ENCODE results near the gene SLC13A5. TPM values are rescaled to one million over a fixed set of nuclear protein-coding genes. Genes with fewer than 3 reads are reported as not detected.

The SLC13A5 gene
- total RNA-seq, 4 donors from 2014 or later, result 0.61 to 2.8 TPM; not detected in 2

DNA sequence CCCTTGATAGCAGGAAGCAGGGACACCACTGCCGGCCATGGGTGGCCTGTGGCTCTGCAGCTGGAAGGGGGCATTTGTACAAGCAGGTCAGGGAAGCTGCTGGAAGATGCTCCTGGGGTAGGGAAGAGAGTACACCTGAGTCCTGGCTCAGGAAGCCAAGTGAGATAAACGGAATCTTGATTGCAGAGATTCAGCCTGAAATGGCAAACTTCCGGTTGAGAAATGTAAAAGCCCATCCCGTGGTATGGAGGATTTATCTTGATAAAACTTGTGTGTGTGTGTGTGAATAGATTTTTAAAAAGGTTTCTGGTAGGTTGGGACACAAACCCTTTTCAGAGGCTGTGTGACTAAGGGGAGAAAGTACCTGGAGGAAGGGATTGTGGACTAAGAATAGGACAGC, 32.0 kb downstream of the SLC13A5 start:
- H3K4me3 ChIP-seq, result no peak overlapping the region
- no peaks in the 10 kb centered on the region for H3K9me3 ChIP-seq
- H3K36me3 ChIP-seq, result no peaks in the 10 kb centered on the region
- H3K27ac ChIP-seq, result no peak overlapping the region
- no peak for TF ChIP-seq POLR2A (IDR thresholded peaks at IDR 0.05)
- TF ChIP-seq, protein P1, sequence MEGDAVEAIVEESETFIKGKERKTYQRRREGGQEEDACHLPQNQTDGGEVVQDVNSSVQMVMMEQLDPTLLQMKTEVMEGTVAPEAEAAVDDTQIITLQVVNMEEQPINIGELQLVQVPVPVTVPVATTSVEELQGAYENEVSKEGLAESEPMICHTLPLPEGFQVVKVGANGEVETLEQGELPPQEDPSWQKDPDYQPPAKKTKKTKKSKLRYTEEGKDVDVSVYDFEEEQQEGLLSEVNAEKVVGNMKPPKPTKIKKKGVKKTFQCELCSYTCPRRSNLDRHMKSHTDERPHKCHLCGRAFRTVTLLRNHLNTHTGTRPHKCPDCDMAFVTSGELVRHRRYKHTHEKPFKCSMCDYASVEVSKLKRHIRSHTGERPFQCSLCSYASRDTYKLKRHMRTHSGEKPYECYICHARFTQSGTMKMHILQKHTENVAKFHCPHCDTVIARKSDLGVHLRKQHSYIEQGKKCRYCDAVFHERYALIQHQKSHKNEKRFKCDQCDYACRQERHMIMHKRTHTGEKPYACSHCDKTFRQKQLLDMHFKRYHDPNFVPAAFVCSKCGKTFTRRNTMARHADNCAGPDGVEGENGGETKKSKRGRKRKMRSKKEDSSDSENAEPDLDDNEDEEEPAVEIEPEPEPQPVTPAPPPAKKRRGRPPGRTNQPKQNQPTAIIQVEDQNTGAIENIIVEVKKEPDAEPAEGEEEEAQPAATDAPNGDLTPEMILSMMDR (IDR thresholded peaks at IDR 0.05), result no peak
- peaks cover 0 to 4% of the 10 kb centered on the region in 2 donors for H3K27me3 ChIP-seq
- no peaks in the 10 kb centered on the region for H3K4me1 ChIP-seq
- DNase-seq, result no peak
- intact Hi-C loops (cut with DNase I; ENCODE audit: low total_unique reads), result no loop called here

DNA sequence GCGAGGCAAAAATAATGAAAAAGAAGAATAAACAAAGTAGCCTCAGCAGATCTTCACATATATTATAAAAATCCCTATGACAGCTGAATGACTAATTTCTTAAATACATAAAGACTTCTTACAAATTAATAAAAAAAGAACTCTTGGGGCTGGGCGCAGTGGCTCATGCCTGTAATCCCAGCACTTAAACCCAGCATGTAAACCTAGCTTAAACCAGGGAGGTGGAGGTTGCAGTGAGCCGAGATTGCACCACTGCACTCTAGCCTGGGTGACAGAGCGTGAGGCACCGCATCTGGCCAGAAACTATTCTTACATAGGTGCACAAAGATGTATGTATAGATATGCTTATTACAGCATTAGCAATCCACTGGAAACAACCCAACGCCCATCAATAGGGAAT, 33.9 kb downstream of the SLC13A5 start:
- TF ChIP-seq, protein P1 (IDR thresholded peaks at IDR 0.05), result no peak
- TF ChIP-seq POLR2A (IDR thresholded peaks at IDR 0.05), result no peak
- Histone ChIP-seq H3K27me3 (peaks cover 0 to 4% of the 10 kb centered on the region in 2 donors), H3K4me3 (no peak overlapping the region), H3K27ac (no peak overlapping the region), H3K9me3 (no peaks in the 10 kb centered on the region), H3K36me3 (no peaks in the 10 kb centered on the region), H3K4me1 (no peaks in the 10 kb centered on the region)
- no peak for DNase-seq
- intact Hi-C loops (cut with DNase I; ENCODE audit: low total_unique reads), result no loop called here

DNA sequence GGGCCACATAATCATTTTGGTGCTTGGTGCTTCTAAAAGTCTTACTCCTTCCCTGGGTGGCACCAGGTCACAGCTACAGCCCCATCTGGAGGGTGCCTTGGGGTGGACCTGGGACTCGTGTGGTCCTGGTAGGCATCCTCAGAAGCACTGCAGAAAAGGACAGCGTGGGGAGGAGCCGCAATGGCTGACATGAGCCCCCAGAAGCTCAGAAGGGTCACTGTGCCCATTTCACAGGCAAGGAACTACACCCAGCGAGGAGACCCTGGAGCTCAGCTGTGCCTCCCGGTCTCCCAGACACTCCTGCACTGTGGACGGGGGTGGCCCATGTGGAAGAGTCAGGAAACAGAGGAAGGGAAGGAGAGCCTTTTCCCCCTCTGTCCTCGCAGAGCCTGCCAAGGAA, 35.2 kb downstream of the SLC13A5 start:
- TF ChIP-seq POLR2A (IDR thresholded peaks at IDR 0.05), result no peak
- Histone ChIP-seq H3K36me3 (no peaks in the 10 kb centered on the region), H3K27me3 (peaks cover 0 to 4% of the 10 kb centered on the region in 2 donors), H3K27ac (no peak overlapping the region), H3K9me3 (no peaks in the 10 kb centered on the region), H3K4me3 (no peak overlapping the region), H3K4me1 (no peaks in the 10 kb centered on the region)
- DNase-seq, result no peak
- intact Hi-C loops (cut with DNase I; ENCODE audit: low total_unique reads), result no loop called here

DNA sequence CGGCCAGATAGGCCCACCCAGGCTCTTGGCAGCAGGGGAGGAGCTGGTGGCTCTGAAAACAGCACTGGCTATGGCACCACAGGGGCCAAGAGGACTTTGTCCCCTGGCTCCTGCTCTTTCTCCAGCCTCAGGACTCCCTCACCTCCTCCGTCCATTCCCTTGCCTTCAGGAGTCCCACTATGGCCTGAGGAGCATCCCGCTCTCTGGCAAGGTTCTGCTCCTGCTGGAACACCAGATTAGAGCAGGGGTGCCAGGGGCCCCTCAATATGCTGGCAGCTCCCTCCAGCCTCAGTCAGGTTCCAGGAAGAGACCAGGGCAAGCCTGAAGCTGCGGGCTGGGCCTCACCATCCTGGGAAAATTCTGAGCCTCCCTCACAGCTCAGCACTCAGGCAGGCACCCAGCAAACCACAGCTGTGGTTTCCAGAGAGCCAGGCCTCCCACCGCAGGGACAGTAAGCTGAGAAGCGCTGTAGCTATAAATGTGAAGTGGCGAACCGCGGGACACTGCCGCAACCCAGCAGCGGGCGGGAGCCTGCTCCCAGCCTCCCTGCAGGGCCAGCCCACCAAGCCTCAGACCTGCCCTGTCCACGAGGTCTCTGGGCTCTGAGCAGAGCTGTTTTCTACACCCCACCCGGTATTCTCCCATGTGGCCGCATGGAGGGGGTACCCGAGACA, 35.9 kb downstream of the SLC13A5 start:
- H3K4me1 ChIP-seq, result no peaks in the 10 kb centered on the region
- TF ChIP-seq POLR2A (IDR thresholded peaks at IDR 0.05), result no peak
- TF ChIP-seq, protein P1 (IDR thresholded peaks at IDR 0.05), result no peak
- no peak overlapping the region for H3K27ac ChIP-seq
- no peak for DNase-seq
- intact Hi-C loops (cut with DNase I; ENCODE audit: low total_unique reads), result no loop called here
- H3K9me3 ChIP-seq, result no peaks in the 10 kb centered on the region
- H3K4me3 ChIP-seq, result no peak overlapping the region
- H3K36me3 ChIP-seq, result no peaks in the 10 kb centered on the region
- H3K27me3 ChIP-seq, result peaks cover 0 to 4% of the 10 kb centered on the region in 2 donors

DNA sequence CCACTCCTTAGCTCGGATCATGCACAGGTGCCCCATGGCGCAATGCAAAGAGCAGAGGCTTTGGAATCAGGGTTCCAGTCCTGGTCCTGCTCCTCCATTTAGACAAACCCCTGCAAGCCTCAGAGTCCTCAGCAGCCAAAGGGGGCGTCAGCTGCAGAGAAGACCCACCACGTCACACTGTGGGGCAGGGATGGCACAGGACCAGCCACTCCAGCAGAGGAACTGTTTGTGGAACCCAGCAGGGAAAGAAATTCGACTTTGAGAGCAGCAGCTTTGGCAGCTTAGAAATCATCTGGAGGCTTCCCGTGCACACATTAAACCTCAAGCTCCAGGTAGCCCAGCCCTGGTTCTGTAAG, 36.4 kb downstream of the SLC13A5 start:
- DNase-seq, result no peak
- no peaks in the 10 kb centered on the region for H3K4me1 ChIP-seq
- no peak overlapping the region for H3K4me3 ChIP-seq
- TF ChIP-seq, protein P1 (IDR thresholded peaks at IDR 0.05), result no peak
- no peak for TF ChIP-seq POLR2A (IDR thresholded peaks at IDR 0.05)
- no peak overlapping the region for H3K27ac ChIP-seq
- no peaks in the 10 kb centered on the region for H3K9me3 ChIP-seq
- intact Hi-C loops (cut with DNase I; ENCODE audit: low total_unique reads), result no loop called here
- H3K36me3 ChIP-seq, result no peaks in the 10 kb centered on the region
- peaks cover 0 to 4% of the 10 kb centered on the region in 2 donors for H3K27me3 ChIP-seq
